RWPE1 (cell line): ENCODE results near the gene ME3.
A peak's percentile ranks its signal among the peaks of the same experiment; 100 is the strongest.

ENCODE experiments used
- CTCF ChIA-PET: fragments of 350-600 bp; sonication (Branson Sonifier 250); formaldehyde crosslinking; extraction: SDS; loops from one replicate; lab custom pipeline; 2021; lab: Yijun Ruan, JAX
- POLR2A ChIA-PET: fragments of 400-600 bp; formaldehyde crosslinking; extraction: SDS; loops from one replicate; lab custom pipeline; 2020; ENCODE audit warnings: antibody characterized with exemption; ENCODE audit not compliant: low non-redundant PET; lab: Yijun Ruan, JAX
- DNase-seq: peaks from one replicate; pipeline ENCODE4 v3.0.0; 2012; ENCODE audit warnings: low spot score
- H3K27ac ChIP-seq: fragments of 450-650 bp; 2 replicates; pipeline ENCODE4 v1.5.1; 2017
- TF ChIP-seq, protein P1 (sequence below): fragments of 450-650 bp; conservative IDR thresholded peaks from 2 replicates; pipeline ENCODE4 v1.5.1; 2017; ENCODE audit warnings: low read depth, mild to moderate bottlenecking

ME3 gene

DNA sequence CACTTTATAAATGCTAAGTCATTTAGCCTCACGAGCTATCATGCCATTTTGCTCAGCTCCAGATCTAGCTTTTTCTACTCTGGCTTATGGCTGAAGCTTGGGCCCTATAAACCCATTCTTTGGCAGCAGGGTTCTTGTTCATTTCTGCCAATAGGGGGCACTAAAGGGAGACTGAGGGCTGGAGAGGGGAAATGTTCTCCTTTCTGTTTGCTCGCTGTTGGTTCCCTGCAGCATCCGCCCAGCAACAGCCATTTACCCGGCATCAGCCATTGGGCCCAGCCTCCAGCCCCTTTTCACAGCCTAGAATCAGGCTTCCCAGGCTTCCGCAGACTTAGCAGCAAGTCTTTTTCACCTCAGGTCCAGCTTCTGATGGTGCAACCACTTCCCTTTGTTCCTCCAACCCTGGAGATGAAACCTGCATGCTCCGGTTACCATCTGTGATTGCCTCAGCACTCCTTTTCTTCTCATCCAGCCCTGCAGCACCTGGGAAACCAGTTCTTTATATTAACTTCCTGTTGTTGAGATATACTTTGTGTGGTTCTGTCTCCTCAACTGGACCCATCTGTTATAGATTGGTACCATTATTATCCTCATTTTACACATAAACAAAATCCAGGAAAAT lies 4.2 kb upstream of the ME3 start:
- DNase-seq = no peak
- ChIA-PET CTCF (no interaction called here), POLR2A (no interaction called here)
- H3K27ac ChIP-seq = no peak overlapping the region
- TF ChIP-seq, protein P1, sequence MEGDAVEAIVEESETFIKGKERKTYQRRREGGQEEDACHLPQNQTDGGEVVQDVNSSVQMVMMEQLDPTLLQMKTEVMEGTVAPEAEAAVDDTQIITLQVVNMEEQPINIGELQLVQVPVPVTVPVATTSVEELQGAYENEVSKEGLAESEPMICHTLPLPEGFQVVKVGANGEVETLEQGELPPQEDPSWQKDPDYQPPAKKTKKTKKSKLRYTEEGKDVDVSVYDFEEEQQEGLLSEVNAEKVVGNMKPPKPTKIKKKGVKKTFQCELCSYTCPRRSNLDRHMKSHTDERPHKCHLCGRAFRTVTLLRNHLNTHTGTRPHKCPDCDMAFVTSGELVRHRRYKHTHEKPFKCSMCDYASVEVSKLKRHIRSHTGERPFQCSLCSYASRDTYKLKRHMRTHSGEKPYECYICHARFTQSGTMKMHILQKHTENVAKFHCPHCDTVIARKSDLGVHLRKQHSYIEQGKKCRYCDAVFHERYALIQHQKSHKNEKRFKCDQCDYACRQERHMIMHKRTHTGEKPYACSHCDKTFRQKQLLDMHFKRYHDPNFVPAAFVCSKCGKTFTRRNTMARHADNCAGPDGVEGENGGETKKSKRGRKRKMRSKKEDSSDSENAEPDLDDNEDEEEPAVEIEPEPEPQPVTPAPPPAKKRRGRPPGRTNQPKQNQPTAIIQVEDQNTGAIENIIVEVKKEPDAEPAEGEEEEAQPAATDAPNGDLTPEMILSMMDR = no peak

DNA sequence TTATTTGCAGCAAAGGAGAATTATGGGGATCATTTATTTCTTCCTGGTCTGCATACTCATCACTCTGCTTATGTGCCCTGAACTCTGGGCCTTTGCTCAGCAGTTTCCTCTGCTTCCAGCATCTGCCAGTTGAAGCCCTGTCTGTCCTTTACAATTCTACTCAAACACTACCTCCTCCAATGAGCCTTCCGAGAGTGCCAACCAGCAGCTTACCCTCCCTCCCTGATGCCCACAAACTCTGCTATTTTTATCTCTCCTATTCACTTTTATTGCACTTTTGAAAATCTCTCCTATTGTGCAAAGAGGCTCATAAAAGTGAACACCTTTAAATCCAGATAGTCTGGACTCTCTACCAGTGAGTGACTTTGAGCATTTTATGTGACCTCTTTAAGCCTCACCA lies 3.6 kb upstream of the ME3 start:
- TF ChIP-seq, protein P1 = no peak
- no peak overlapping the region for H3K27ac ChIP-seq
- no peak for DNase-seq
- CTCF ChIA-PET = no interaction called here
- POLR2A ChIA-PET = no interaction called here

DNA sequence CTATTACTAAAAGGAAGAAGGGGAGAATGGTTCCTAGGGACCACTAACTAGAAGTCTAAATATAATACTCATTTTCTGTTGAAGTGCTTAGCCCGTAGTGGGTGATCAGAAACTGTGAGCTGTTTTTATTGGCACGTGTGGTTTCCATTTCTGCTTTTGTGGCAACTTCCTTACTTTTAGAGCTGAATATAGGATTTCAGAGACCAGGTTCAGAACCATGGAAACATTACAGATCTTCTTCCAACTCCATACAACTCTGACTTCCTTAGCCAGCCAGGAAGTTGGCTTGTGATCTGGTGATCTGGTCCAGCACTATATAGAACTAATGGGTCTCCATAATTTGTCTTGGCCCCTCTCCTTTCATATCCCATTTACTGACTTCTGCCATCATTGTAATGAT lies 2.6 kb upstream of the ME3 start:
- ChIA-PET POLR2A (no interaction called here), CTCF (no interaction called here)
- TF ChIP-seq, protein P1 = no peak
- H3K27ac ChIP-seq = no peak overlapping the region
- DNase-seq = no peak

DNA sequence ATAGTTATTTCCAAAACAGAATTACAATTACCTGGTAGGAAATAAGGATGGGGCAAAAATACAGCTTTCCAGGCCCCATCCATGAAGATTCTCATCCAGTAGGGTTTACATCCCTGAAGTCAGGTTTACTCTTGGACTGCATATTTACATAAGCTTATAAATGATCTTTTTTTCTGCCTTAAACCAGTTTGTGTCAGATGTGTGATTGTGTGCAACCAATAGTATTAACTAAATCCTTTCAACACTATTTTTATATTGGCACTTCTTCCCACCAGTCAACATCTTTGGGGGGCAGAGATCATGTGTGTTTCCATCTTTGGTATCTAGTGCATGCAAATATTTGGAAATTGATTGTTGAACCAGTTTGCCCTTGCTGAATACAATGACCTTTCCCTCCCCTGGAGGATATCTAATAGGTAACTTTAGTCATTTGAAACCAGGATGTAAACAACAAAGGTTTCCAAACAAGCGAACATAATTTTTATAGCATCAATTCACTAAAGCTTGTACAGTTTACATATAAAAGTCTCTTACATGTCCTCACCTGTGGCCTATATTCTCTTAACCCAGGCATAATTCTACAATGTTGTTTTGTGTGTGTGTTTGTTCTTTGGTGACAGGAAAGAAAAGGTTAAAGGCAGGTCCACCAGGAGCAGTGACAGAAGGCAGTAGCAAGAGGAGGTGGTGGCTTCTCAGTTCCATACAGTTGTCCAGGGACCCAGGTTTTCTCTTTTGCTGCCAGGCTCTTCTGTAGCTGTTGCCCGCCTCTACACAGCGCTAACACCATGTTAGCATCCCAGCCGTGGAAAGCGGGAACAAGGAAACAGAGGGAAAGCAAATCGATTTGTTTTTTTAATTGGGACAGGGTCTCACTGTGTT lies 1.7 kb upstream of the ME3 start:
- ChIA-PET CTCF (no interaction called here), POLR2A (no interaction called here)
- DNase-seq = no peak
- TF ChIP-seq, protein P1 = no peak
- no peak overlapping the region for H3K27ac ChIP-seq

DNA sequence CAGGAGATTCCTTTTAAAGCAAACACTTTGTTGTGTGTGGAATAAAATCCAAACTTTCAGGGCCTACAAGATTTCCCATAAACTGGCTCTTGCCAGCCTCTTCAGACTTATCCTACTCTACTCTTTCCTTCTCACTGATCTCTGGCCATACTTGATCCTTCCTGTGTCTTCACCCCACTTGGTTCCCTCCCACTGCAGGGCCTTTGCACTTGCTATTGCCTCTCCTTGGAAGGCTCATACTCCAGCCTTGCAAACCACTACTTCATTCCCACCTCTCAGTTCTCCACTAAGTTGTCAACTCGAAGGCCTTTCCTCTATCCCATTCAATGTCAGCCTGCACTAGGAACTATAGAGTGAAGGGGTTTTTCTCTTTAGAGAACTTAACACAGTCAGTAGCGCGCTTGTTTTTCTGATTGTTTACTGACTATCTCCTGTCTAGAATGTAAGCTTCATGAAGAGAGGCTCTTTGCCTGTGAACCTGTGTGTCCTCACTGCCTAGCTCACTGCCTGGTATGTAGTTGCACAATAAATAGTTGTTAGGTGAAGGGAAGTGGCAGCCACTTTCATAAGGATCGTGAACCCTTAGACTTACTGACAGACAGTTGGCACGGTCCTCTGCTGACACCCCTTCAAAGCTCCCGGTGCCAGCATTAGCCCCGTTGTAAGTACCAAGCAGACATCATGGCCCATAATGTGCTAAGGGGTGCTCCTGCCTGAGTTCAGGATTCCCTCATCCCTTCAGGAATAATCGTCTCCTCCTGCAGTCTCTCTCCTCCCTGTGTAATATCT lies 833 bp upstream of the ME3 start:
- H3K27ac ChIP-seq = no peak overlapping the region
- ChIA-PET CTCF (interaction anchor here (1.0 kb wide), 1 partner anchor 9 kb away, joined by 3 read pairs; no protein-coding TSS in a partner anchor), POLR2A (no interaction called here)
- no peak for DNase-seq
- TF ChIP-seq, protein P1 = no peak

DNA sequence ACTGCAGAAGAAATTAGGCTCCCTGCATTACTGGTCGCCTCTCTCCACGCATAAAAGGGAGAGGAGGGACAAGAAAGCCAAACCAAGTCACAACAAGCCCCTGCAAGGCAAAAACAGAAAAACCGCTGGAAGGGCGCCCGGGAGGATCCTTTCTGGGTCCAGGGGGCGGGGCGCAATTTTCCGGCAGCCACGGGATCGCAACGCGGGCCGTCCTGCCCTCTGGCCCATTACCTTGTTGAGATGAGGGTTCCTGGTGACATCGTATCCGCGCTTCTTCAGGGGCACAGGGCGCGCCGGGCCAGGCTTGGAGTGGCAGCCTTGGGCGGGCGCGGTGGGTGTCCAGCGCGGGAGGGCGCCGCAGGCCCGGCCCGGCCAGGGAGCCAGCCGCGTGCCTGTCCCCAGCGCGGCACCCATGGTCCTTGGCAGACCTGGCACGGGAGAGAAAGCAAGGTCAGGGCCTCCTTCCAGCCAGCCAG lies 847 bp downstream of the ME3 start:
- CTCF ChIA-PET = interaction anchor here (0.6 kb wide), 1 partner anchor 127 kb away, joined by 3 read pairs; no protein-coding TSS in a partner anchor
- DNase-seq = peak; percentile 21
- TF ChIP-seq, protein P1 = no peak
- POLR2A ChIA-PET = no interaction called here
- peak overlapping the region; percentile 65 for H3K27ac ChIP-seq
